H1 (cell line): ENCODE data around the gene FAM81A. TPM values are rescaled to one million over a fixed set of nuclear protein-coding genes. Genes with fewer than 3 reads are reported as not detected.

ENCODE experiments used
- CTCF ChIA-PET: fragments of 300-600 bp; sonication (Branson Sonifier 250); formaldehyde crosslinking; loops from one replicate; lab custom pipeline; 2021; ENCODE audit not compliant: partially characterized antibody; lab: Charles Lee
- POLR2A ChIA-PET: fragments of 300-600 bp; sonication (Branson Sonifier 250); formaldehyde crosslinking; loops from one replicate; lab custom pipeline; 2021; ENCODE audit warnings: inconsistent platforms; ENCODE audit not compliant: partially characterized antibody; lab: Charles Lee
- DNase-seq, 2 experiments: peaks; one replicate each; pipeline versions ENCODE4 v3.0.0 to v3.0.0-alpha.2; 2010 to 2022; ENCODE audit warnings: low spot score in 2 of 2, low read depth in 1 of 2, mixed read lengths in 1 of 2
- FAIRE-seq: peaks from 2 replicates; lab custom pipeline; 2011; peaks lifted over from hg19 to GRCh38; lab: Jason Lieb, UNC
- H2AFZ ChIP-seq: 2 replicates; pipeline ENCODE4 v1.8.1; 2012; ENCODE audit warnings: low read length, inconsistent platforms
- H2AK5ac ChIP-seq: 2 replicates; pipeline ENCODE4 v1.6.1; 2013; ENCODE audit warnings: low read depth, low read length
- H2BK120ac ChIP-seq: replicated peaks from 2 replicates; pipeline ENCODE3; 2013; ENCODE audit warnings: low read depth, low read length, inconsistent platforms
- H2BK12ac ChIP-seq: 2 replicates; pipeline ENCODE4 v1.6.1; 2013; ENCODE audit warnings: low read depth, low read length
- H2BK15ac ChIP-seq: 2 replicates; pipeline ENCODE4 v1.6.1; 2013; ENCODE audit warnings: low read length
- H2BK20ac ChIP-seq: 2 replicates; pipeline ENCODE4 v1.6.1; 2013; ENCODE audit warnings: low read length
- H2BK5ac ChIP-seq: 2 replicates; pipeline ENCODE4 v1.6.1; 2013; ENCODE audit warnings: low read depth, low read length
- H3K14ac ChIP-seq: 2 replicates; pipeline ENCODE4 v1.6.1; 2013; ENCODE audit warnings: inconsistent platforms; ENCODE audit not compliant: insufficient read length
- H3K18ac ChIP-seq: 2 replicates; pipeline ENCODE4 v1.6.1; 2013; ENCODE audit warnings: low read length; ENCODE audit errors: extremely low read depth
- H3K23ac ChIP-seq: 2 replicates; pipeline ENCODE4 v1.6.1; 2013; ENCODE audit warnings: inconsistent platforms; ENCODE audit not compliant: insufficient read length
- H3K23me2 ChIP-seq: 2 replicates; pipeline ENCODE4 v1.6.1; 2013; ENCODE audit warnings: low read depth, low read length
- H3K27ac ChIP-seq: 2 replicates; pipeline ENCODE4 v1.6.1; 2011; ENCODE audit warnings: low read depth, low read length, inconsistent platforms
- H3K27me3 ChIP-seq, 4 experiments: replicated peaks in 1 of 4; 1 replicate in 1 of 4; 2 replicates in 3 of 4; pipeline versions ENCODE4 v1.6.1 to v1.8.1; 2011 to 2013; ENCODE audit warnings: low read length in 3 of 4, mild to moderate bottlenecking in 3 of 4, inconsistent platforms in 2 of 4, mixed read lengths in 2 of 4, moderate library complexity in 1 of 4; ENCODE audit not compliant: control insufficient read depth in 3 of 4, insufficient read depth in 3 of 4; ENCODE audit errors: extremely low read depth in 1 of 4
- H3K36me3 ChIP-seq, 4 experiments: 2 replicates each; pipeline versions ENCODE4 v1.6.1 to v1.8.1; 2011 to 2013; ENCODE audit warnings: mild to moderate bottlenecking in 4 of 4, low read length in 3 of 4, moderate library complexity in 2 of 4, control low read depth in 1 of 4, inconsistent platforms in 1 of 4; ENCODE audit not compliant: insufficient read depth in 4 of 4, control insufficient read depth in 2 of 4
- H3K4ac ChIP-seq: replicated peaks from 2 replicates; pipeline ENCODE3; 2013; ENCODE audit warnings: low read length, low read depth, mixed read lengths, inconsistent platforms; ENCODE audit not compliant: insufficient read length
- H3K4me1 ChIP-seq, 4 experiments: replicated peaks in 1 of 4; 1 replicate in 1 of 4; 2 replicates in 3 of 4; pipeline versions ENCODE4 v1.6.1 to v1.8.1; 2011 to 2013; ENCODE audit warnings: low read length in 3 of 4, inconsistent platforms in 2 of 4, mixed read lengths in 1 of 4; ENCODE audit not compliant: insufficient read depth in 4 of 4, control insufficient read depth in 3 of 4
- H3K4me2 ChIP-seq, 2 experiments: 2 replicates each; pipeline versions ENCODE4 v1.6.1 to v1.8.1; 2011 to 2013; ENCODE audit warnings: low read depth in 2 of 2, low read length in 2 of 2, control low read depth in 1 of 2, inconsistent platforms in 1 of 2, mild to moderate bottlenecking in 1 of 2; ENCODE audit not compliant: insufficient read depth in 1 of 2
- H3K4me3 ChIP-seq, 4 experiments: fragments of 200-600, 300-600 bp in 1 of 4; sonication (generic), shearing (Covaris generic), sonication (Bioruptor Twin) in 1 of 4; 2 replicates each; pipeline versions ENCODE4 v1.5.1 to v1.8.1; 2011 to 2016; ENCODE audit warnings: low read length in 4 of 4, low read depth in 3 of 4, control low read depth in 2 of 4, inconsistent platforms in 2 of 4, mild to moderate bottlenecking in 2 of 4, mixed read lengths in 1 of 4, moderate library complexity in 1 of 4; ENCODE audit not compliant: insufficient read depth in 2 of 4; ENCODE audit errors: extremely low read depth in 1 of 4
- H3K56ac ChIP-seq: replicated peaks from 2 replicates; pipeline ENCODE3; 2013; ENCODE audit warnings: low read depth, mild to moderate bottlenecking, mixed read lengths, low read length, inconsistent platforms; ENCODE audit not compliant: insufficient read length
- H3K79me1 ChIP-seq: 2 replicates; pipeline ENCODE4 v1.6.1; 2013; ENCODE audit warnings: low read depth, low read length, control low read depth
- H3K79me2 ChIP-seq, 2 experiments: 2 replicates each; pipeline versions ENCODE4 v1.6.1 to v1.8.1; 2012 to 2013; ENCODE audit warnings: low read length in 2 of 2, mild to moderate bottlenecking in 2 of 2, inconsistent platforms in 1 of 2; ENCODE audit not compliant: insufficient read depth in 2 of 2, control insufficient read depth in 1 of 2
- H3K9ac ChIP-seq, 4 experiments: replicated peaks in 1 of 4; 1 replicate in 1 of 4; 2 replicates in 3 of 4; pipeline versions ENCODE4 v1.6.1 to v1.8.1; 2011 to 2013; ENCODE audit warnings: low read depth in 3 of 4, low read length in 3 of 4, control low read depth in 2 of 4, mild to moderate bottlenecking in 2 of 4, moderate library complexity in 2 of 4, inconsistent platforms in 1 of 4; ENCODE audit errors: extremely low read depth in 1 of 4
- H3K9me3 ChIP-seq, 2 experiments: 2 replicates each; pipeline versions ENCODE4 v1.6.1 to v1.8.1; 2012 to 2013; ENCODE audit warnings: mild to moderate bottlenecking in 2 of 2, moderate library complexity in 2 of 2, control low read depth in 1 of 2, inconsistent platforms in 1 of 2, low read depth in 1 of 2, low read length in 1 of 2, mixed read lengths in 1 of 2; ENCODE audit not compliant: insufficient read depth in 2 of 2
- H4K20me1 ChIP-seq, 2 experiments: replicated peaks in 1 of 2; 2 replicates each; pipeline versions ENCODE3 to v1.8.1; 2011 to 2013; ENCODE audit warnings: inconsistent platforms in 2 of 2, low read length in 2 of 2, mild to moderate bottlenecking in 1 of 2; ENCODE audit not compliant: insufficient read depth in 2 of 2, control insufficient read depth in 1 of 2
- H4K5ac ChIP-seq: 2 replicates; pipeline ENCODE4 v1.6.1; 2013; ENCODE audit warnings: low read length, low read depth, mixed read lengths, inconsistent platforms; ENCODE audit not compliant: insufficient read length
- H4K8ac ChIP-seq: 2 replicates; pipeline ENCODE4 v1.8.0; 2013; ENCODE audit warnings: mild to moderate bottlenecking, moderate library complexity, low read length, inconsistent platforms; ENCODE audit not compliant: insufficient read depth; ENCODE audit errors: extremely low read depth
- H4K91ac ChIP-seq: replicated peaks from 2 replicates; pipeline ENCODE3; 2013; ENCODE audit warnings: low read length, mixed read lengths, inconsistent platforms; ENCODE audit not compliant: insufficient read length
- E2F6 ChIP-seq: IDR thresholded peaks from 2 replicates; pipeline ENCODE4 v1.6.1; 2012; ENCODE audit warnings: inconsistent platforms
- EZH2 ChIP-seq: fragments of 200-600 bp; sonication (generic); IDR thresholded peaks from 2 replicates; pipeline ENCODE4 v1.7.1; 2012; ENCODE audit warnings: low read depth, mild to moderate bottlenecking, moderate library complexity, low read length, inconsistent platforms; ENCODE audit not compliant: severe bottlenecking
- MAX ChIP-seq: IDR thresholded peaks from 2 replicates; pipeline ENCODE4 v1.6.1; 2012; ENCODE audit warnings: inconsistent platforms
- RNF2 ChIP-seq: fragments of 200-900, 300-1000 bp; sonication (generic); IDR thresholded peaks from 2 replicates; pipeline ENCODE4 v1.7.1; 2016; ENCODE audit warnings: borderline replicate concordance, low read depth, mild to moderate bottlenecking, antibody characterized with exemption, low read length; ENCODE audit not compliant: poor library complexity, severe bottlenecking; ENCODE audit errors: missing control alignments
- SUZ12 ChIP-seq: fragments of 200-600 bp; sonication (generic); IDR thresholded peaks from 2 replicates; pipeline ENCODE4 v1.6.1; 2012; ENCODE audit warnings: mild to moderate bottlenecking, inconsistent platforms, low read length, moderate library complexity, mixed read lengths
- TCF12 ChIP-seq: IDR thresholded peaks from 2 replicates; pipeline ENCODE4 v1.6.1; 2011; ENCODE audit warnings: low read depth, mild to moderate bottlenecking, low read length
- WGBS, 2 experiments: shearing (Covaris generic) in 1 of 2; methylation state at CpG; one replicate each; pipeline versions ENCODE4 v1.1.6 to v1.1.7; 2013 to 2015; ENCODE audit warnings: low lambda C conversion rate in 2 of 2, mixed read lengths in 2 of 2, inconsistent platforms in 1 of 2, low coverage in 1 of 2, missing lambda C conversion rate in 1 of 2; ENCODE audit not compliant: insufficient replicate concordance in 2 of 2, insufficient coverage in 1 of 2, insufficient read length in 1 of 2; ENCODE audit errors: extremely low coverage in 1 of 2, missing lambda C conversion rate in 1 of 2; 5-methylcytosine and 5-hydroxymethylcytosine counted together
- polyA plus RNA-seq, 7 experiments: library from polyadenylated mRNA; depleted of rRNA in 3 of 7; stranded (reverse) in 5 of 7; unstranded in 2 of 7; fragments of >200 nt in 5 of 7; fragments of 200-250 nt in 2 of 7; gene quantifications; 1 replicate in 5 of 7; 2 replicates in 1 of 7; 4 replicates in 1 of 7; pipeline versions ENCODE4 v1.2.1 to v1.2.3, GENCODE V29; 2011 to 2013; ENCODE audit warnings: missing spikeins in 2 of 7, mixed read lengths in 2 of 7
- total RNA-seq: library from RNA; stranded (reverse); fragmentation: NEBNext Ultra II Directional; extraction: Animal tissue kit (Norgen Biotek cat#: 25700); gene quantifications from 2 replicates; pipeline ENCODE4 v1.2.1, GENCODE V29; 2021

Gene FAM81A
- total and polyA plus RNA-seq, 2 of the 8 experiments (the other 6 are each of a cell fraction or from before 2014, with no cell fraction given), result 0.56 to 3.0 TPM

GRCh38 chr15:59437142-59437816 is 707 bp upstream of the FAM81A start:
- H3K4ac ChIP-seq, result no peak overlapping the region
- DNase-seq (no peak), FAIRE-seq (no peak)
- H2AFZ ChIP-seq, result 0 out of 2 replicates have a peak overlapping the region, but pooled peaks have one; percentile 55
- H4K91ac ChIP-seq, result no peak overlapping the region
- H3K4me2 ChIP-seq, result peak overlapping the region; percentile 86 to 99
- CTCF ChIA-PET, result interaction anchor here (0.5 to 2.7 kb wide), 3 partner anchors 23 to 145 kb away, joined by 3 to 7 read pairs (median 6); no protein-coding TSS in a partner anchor
- H3K36me3 ChIP-seq, result no peaks in the 10 kb centered on the region
- peak overlapping the region; percentile 56 to 87 (median 70) for H3K4me3 ChIP-seq
- no peak overlapping the region for H2BK20ac ChIP-seq
- no peaks in the 10 kb centered on the region for H4K20me1 ChIP-seq
- 13% methylated on average over 30 of the region's 30 CpGs; no CpG with 5 or more reads in 1 of the 2 experiments for WGBS, 2 experiments
- no peak overlapping the region for H3K27ac ChIP-seq
- peaks cover 17 to 47% (median 40%) of the 10 kb centered on the region in 4 experiments for H3K27me3 ChIP-seq
- no peaks in the 10 kb centered on the region for H3K79me2 ChIP-seq
- H3K9me3 ChIP-seq, result no peaks in the 10 kb centered on the region
- no peaks in the 10 kb centered on the region for H3K79me1 ChIP-seq
- H4K8ac ChIP-seq, result no peak overlapping the region
- TF ChIP-seq E2F6, result peak; percentile 14; the same call in 1 of the 2 replicates
- peak; percentile 28; the same call in 1 of the 2 replicates for TF ChIP-seq MAX
- no peak for TF ChIP-seq TCF12
- peak; percentile 41 for TF ChIP-seq RNF2
- peak; percentile 70 for TF ChIP-seq EZH2
- TF ChIP-seq SUZ12, result peak; percentile 72; the same call in 1 of the 2 replicates
- H3K9ac ChIP-seq, result 0 out of 7 replicates have a peak overlapping the region, but pooled peaks of 1 of the 4 experiments have one; percentile 60
- no peak overlapping the region for H2AK5ac ChIP-seq
- no peak overlapping the region for H3K18ac ChIP-seq
- POLR2A ChIA-PET, result interaction anchor here (0.5 to 0.7 kb wide), 3 partner anchors 14 to 84 kb away, joined by 3 read pairs; no protein-coding TSS in a partner anchor
- no peak overlapping the region for H3K23ac ChIP-seq
- no peak overlapping the region for H3K14ac ChIP-seq
- H4K5ac ChIP-seq, result no peak overlapping the region
- peaks cover 13% of the 10 kb centered on the region; the same call in 1 of the 2 replicates for H3K23me2 ChIP-seq
- no peak overlapping the region for H3K56ac ChIP-seq
- H2BK5ac ChIP-seq, result no peak overlapping the region
- no peak overlapping the region for H2BK12ac ChIP-seq
- H2BK15ac ChIP-seq, result no peak overlapping the region
- H3K4me1 ChIP-seq, result peaks cover 0 to 4% (median 2%) of the 10 kb centered on the region in 4 experiments; a peak in 3 of 7 replicates
- no peak overlapping the region for H2BK120ac ChIP-seq
